ENCODE results near the gene POLD3.

POLD3 gene

GRCh38 chr11:74570266-74571061, 21.9 kb upstream of the POLD3 start:
- H3K27ac Mint-ChIP-seq, result no peak overlapping the region
- no peaks in the 10 kb centered on the region for H3K9me3 Mint-ChIP-seq
- no peaks in the 10 kb centered on the region for H3K4me1 Mint-ChIP-seq
- no peaks in the 10 kb centered on the region for H3K36me3 Mint-ChIP-seq (ENCODE audit: low read depth)
- peak; percentile 46 for DNase-seq
- TF ChIP-seq CTCF (IDR thresholded peaks at IDR 0.05), result peak; percentile 67
- peaks cover 5% of the 10 kb centered on the region for H3K27me3 Mint-ChIP-seq (ENCODE audit: low read depth, poor library complexity)
- no peak overlapping the region for H3K4me3 Mint-ChIP-seq

- H3K4me3 Mint-ChIP-seq, result no peak overlapping the region
- H3K9me3 Mint-ChIP-seq, result no peaks in the 10 kb centered on the region
- no peak for DNase-seq
Measured at GRCh38 chr11:74571062-74571399, 21.4 kb upstream of the POLD3 start.

GRCh38 chr11:74572349-74572748, 20.0 kb upstream of the POLD3 start:
- Mint-ChIP-seq H3K36me3 (ENCODE audit: low read depth) (no peaks in the 10 kb centered on the region), H3K4me1 (no peaks in the 10 kb centered on the region), H3K9me3 (no peaks in the 10 kb centered on the region), H3K4me3 (no peak overlapping the region), H3K27me3 (ENCODE audit: low read depth, poor library complexity) (peaks cover 5% of the 10 kb centered on the region), H3K27ac (no peak overlapping the region)
- no peak for TF ChIP-seq CTCF (IDR thresholded peaks at IDR 0.05)
- DNase-seq, result no peak

More at GRCh38 chr11:74571062-74571399, 21.4 kb upstream of the POLD3 start:
- H3K27ac Mint-ChIP-seq, result no peak overlapping the region
- TF ChIP-seq CTCF (IDR thresholded peaks at IDR 0.05), result no peak
- no peaks in the 10 kb centered on the region for H3K4me1 Mint-ChIP-seq
- H3K36me3 Mint-ChIP-seq (ENCODE audit: low read depth), result no peaks in the 10 kb centered on the region
- H3K27me3 Mint-ChIP-seq (ENCODE audit: low read depth, poor library complexity), result peaks cover 5% of the 10 kb centered on the region

- no peak for DNase-seq
- H3K36me3 Mint-ChIP-seq (ENCODE audit: low read depth), result no peaks in the 10 kb centered on the region
- no peak for TF ChIP-seq CTCF (IDR thresholded peaks at IDR 0.05)
- peaks cover 12% of the 10 kb centered on the region for H3K27me3 Mint-ChIP-seq (ENCODE audit: low read depth, poor library complexity)
- no peak overlapping the region for H3K27ac Mint-ChIP-seq
- no peaks in the 10 kb centered on the region for H3K9me3 Mint-ChIP-seq
- no peak overlapping the region for H3K4me3 Mint-ChIP-seq
- no peaks in the 10 kb centered on the region for H3K4me1 Mint-ChIP-seq
Measured at GRCh38 chr11:74574563-74574962, 17.8 kb upstream of the POLD3 start.

- no peak for DNase-seq
- Mint-ChIP-seq H3K9me3 (no peaks in the 10 kb centered on the region), H3K4me1 (no peaks in the 10 kb centered on the region), H3K27me3 (ENCODE audit: low read depth, poor library complexity) (peaks cover 8% of the 10 kb centered on the region), H3K4me3 (no peak overlapping the region), H3K27ac (no peak overlapping the region), H3K36me3 (ENCODE audit: low read depth) (no peaks in the 10 kb centered on the region)
- no peak for TF ChIP-seq CTCF (IDR thresholded peaks at IDR 0.05)
Measured at GRCh38 chr11:74575999-74576398, 16.4 kb upstream of the POLD3 start.

- H3K27me3 Mint-ChIP-seq (ENCODE audit: low read depth, poor library complexity), result peaks cover 10% of the 10 kb centered on the region
- H3K4me1 Mint-ChIP-seq, result no peaks in the 10 kb centered on the region
- no peak for TF ChIP-seq CTCF (IDR thresholded peaks at IDR 0.05)
- no peak overlapping the region for H3K27ac Mint-ChIP-seq
- no peaks in the 10 kb centered on the region for H3K9me3 Mint-ChIP-seq
- no peaks in the 10 kb centered on the region for H3K36me3 Mint-ChIP-seq (ENCODE audit: low read depth)
- DNase-seq, result no peak
- no peak overlapping the region for H3K4me3 Mint-ChIP-seq
Measured at GRCh38 chr11:74577181-74577580, 15.2 kb upstream of the POLD3 start.

Data from nephron progenitor cell (in vitro differentiated cells).